GM18502 (cell line): Measurements from ENCODE around the gene PLXND1.
"Not testable (repeated sequence)": the region's sequence is repeated elsewhere in the genome, so short reads cannot be mapped to it uniquely, and the experiment has no call there.

Experiments
- ATAC-seq: cut with Tn5 transposase; IDR thresholded peaks from one replicate; pipeline ENCODE4 v1.9.1; 2021; ENCODE audit warnings: mild to moderate bottlenecking; ENCODE audit not compliant: unreplicated experiment, poor library complexity

The PLXND1 gene, protein sequence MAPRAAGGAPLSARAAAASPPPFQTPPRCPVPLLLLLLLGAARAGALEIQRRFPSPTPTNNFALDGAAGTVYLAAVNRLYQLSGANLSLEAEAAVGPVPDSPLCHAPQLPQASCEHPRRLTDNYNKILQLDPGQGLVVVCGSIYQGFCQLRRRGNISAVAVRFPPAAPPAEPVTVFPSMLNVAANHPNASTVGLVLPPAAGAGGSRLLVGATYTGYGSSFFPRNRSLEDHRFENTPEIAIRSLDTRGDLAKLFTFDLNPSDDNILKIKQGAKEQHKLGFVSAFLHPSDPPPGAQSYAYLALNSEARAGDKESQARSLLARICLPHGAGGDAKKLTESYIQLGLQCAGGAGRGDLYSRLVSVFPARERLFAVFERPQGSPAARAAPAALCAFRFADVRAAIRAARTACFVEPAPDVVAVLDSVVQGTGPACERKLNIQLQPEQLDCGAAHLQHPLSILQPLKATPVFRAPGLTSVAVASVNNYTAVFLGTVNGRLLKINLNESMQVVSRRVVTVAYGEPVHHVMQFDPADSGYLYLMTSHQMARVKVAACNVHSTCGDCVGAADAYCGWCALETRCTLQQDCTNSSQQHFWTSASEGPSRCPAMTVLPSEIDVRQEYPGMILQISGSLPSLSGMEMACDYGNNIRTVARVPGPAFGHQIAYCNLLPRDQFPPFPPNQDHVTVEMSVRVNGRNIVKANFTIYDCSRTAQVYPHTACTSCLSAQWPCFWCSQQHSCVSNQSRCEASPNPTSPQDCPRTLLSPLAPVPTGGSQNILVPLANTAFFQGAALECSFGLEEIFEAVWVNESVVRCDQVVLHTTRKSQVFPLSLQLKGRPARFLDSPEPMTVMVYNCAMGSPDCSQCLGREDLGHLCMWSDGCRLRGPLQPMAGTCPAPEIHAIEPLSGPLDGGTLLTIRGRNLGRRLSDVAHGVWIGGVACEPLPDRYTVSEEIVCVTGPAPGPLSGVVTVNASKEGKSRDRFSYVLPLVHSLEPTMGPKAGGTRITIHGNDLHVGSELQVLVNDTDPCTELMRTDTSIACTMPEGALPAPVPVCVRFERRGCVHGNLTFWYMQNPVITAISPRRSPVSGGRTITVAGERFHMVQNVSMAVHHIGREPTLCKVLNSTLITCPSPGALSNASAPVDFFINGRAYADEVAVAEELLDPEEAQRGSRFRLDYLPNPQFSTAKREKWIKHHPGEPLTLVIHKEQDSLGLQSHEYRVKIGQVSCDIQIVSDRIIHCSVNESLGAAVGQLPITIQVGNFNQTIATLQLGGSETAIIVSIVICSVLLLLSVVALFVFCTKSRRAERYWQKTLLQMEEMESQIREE (N-terminal part only)

DNA sequence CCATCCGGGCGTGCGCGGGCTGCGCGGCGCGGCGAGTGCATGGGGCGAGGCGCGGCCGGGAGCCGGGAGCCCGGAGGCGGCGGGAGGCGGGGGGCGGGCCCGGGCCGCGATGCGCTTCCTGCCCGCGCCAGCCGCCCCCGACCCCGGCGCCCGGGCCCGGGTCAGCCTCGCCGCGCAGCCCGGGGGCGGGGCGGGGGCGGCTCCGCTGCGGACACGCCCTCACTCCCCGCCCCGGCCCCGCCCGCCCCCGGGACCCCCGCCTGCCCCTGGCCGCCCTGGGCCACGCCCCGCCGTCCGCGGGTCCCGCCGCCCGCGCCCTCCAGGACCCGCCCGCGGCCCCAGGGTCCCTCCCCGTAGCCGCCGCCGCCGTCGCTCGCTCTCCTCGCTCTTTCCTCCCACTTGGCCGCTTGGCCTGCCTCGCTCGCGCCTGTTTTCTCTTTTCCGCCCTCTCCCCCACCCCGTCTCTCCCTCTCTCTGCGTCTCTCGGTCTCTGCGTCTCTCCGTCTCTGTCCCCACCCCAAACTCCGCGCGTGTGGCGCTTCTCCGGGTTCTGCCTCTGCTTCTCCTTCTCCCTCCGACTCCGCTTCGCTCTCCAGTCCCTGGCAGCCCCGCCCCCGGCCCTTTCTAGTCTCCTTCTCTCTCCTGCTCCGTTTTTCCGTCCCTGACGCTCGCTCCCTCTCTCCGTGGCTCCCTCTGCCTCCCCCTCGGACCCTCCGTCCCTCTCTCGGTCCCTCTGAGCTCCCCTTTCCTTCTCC is at the start of gene PLXND1:
Gene PLXND1 (minus strand): TSS at position 41 of the 755 bp plus-strand sequence. CDS start 37 bp downstream, at position 4.
- no peak for ATAC-seq

DNA sequence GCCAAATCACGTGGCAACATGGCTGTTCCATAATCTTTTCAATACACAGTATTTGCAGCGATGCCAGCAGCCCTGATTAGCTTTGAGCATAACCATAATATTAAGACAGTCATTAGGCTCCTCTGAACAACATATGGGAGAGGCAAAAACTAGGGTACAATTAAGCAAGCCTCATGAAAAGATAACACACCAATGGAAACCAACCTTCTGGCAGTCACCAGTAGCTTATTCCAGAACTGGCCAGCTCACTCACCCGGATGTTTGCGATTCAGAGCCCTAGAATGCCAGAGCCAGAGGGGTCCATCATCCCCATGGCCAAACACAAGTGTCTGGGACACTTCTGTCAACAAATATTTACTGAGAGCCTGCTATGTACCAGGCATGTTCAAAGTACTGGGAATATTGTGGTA is 48.8 kb upstream of the PLXND1 start:
- ATAC-seq: no peak

DNA sequence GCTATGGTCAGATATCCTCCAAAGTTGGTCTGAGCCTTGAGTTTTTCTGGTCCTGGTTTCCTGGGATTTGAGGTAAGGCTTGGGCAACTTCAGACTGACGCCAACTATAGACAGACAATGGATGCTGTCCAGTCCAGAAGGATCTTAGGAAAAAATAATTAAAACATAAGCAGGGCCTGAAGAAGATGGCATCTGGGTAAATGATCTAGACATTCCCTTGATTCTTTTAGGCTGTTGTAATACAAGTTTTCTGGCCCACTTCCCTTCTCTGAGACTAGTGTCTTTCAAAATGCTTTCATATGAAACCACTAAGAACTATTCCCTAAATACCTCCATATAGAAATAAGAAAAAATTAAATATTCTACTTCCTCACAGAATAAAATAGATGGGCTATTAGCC is 47.7 kb upstream of the PLXND1 start:
- no peak for ATAC-seq

DNA sequence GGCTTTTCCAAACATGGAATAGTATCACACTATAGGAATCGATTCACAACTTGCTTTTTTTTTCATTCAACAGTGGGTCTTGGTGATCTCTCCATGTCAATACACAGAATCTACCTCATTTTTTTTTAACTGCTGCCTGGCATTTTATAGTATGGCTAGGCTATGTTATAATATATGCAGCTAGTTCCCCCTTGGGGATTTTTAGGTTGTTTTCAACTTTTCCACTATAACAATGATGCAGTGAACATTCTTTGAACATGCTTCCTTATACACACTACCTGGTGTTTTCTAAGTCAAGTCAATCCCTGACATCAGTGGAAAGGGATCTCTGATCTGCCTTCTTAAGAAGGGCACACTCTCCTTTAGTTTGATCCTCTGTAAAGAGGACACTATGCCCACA is 46.5 kb upstream of the PLXND1 start:
- ATAC-seq: no peak

DNA sequence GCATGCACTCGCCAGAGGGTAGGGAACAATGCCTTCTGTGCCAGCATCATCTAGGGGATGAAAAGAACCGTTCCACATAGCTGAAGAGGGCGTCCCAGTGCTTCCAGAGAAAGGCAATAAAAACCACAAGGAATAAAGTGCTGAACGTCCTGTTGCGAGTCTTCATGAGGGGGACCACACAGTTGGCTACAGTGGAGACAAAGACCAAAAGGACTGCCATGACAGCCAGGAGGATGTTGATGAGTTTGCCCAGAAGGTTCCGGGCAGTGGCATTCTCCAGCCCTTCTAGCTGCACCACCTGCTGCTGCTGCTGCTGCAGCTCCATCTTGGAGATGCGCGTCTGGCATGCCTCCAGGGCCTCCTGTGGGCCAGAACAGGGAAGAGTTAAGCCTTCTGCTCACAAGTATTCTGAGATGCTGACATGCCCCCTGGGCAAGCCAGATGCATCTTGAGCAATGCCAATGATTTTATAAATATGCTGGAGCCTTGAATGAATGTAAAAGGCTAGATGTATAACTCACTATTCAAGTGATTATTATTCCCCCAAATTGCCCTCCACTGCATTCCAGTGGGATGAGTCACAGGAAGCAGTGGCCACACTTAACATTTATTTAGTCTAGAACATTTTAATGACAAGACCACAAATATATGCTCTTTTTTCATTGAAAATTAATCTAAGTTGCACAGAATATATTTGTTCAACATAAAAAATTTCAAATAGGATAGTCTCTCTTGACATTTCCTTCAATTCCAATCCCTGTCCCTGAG is 45.1 kb upstream of the PLXND1 start:
- no peak for ATAC-seq

DNA sequence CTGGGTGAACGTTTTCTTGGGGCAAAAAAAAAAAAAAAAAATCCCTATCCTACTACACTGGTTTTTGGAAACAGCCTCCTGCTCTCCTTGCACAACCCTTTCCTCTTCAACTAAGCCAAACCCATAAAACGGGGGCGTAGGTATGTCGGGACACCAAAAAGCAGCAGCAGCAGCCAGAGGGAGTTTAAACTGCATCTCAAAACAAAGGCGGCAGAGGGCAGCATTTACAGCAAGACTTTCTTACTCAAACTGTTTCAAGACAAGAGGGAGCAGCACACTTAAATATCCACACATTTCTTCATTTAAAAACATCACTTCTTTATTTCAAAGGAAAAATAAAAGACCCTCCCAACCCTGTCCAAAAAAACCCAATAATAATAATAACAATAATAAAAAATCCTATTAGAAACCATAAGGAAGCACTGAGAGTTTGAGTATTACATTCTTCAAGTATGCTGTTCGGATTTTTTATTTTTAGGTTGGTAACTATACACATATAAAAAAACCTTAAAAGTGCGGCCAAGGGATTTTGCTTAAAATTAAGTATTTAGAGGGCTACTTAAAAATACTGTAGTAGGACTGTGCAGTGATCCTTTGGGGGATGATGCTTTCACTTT is 43.9 kb upstream of the PLXND1 start:
- ATAC-seq: no peak

DNA sequence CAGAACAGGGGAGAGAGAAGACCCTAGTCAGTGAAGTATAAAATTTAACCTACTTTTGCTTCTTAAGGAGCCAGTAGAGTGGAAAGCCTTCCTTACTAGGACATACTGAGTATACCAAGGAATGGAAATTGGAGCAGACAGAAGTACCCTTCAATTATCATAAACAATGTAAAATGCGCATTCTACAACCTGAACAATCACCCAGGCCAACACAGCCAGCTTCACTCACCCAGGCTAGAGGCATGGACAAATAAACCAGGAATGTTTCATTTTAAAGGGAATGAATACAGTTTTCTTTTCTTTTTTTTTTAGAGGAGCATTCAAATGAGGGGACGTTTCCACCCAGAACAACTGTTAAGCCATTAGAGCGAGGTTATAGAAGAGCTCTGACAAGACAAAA is 41.9 kb upstream of the PLXND1 start:
- no peak for ATAC-seq

DNA sequence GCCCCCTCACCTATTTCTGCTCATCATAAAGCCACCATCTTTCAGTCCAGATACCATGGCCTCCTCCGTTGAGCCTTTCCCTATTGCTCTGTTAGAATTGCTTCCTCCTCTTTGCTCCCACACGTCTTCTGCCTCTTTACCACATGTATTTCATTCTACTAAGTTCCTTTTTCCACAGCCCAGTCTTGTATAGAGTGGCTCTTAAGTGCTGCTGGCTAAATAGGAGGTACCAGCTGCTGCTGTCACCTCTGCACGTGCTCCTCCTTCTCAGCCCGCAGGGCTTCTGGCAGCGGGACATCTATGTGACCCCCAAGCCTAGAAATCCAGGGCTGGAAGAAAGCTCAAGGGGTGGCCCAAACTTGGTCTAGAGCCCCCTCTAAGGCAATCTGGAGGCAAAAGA is 38.8 kb upstream of the PLXND1 start:
- ATAC-seq: no peak

DNA sequence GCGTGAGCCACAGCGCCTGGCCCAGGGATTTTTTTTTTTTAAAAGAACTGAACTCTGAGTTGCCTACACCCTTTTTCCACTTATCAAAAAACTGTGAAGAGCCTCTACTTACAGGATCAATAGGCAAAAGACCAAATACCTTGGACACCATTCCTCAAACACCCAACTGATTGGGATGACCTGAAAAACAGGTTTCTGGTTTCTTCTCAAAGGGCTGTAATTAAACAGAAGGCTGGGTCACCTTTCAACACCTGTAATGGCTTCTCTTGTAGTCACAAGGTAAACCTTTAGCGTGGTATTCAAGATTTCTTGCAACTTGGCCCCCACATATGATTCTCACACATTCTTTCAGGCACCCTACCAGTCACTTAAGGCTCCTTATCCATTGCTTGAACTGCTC is 38.4 kb upstream of the PLXND1 start:
- no peak for ATAC-seq

DNA sequence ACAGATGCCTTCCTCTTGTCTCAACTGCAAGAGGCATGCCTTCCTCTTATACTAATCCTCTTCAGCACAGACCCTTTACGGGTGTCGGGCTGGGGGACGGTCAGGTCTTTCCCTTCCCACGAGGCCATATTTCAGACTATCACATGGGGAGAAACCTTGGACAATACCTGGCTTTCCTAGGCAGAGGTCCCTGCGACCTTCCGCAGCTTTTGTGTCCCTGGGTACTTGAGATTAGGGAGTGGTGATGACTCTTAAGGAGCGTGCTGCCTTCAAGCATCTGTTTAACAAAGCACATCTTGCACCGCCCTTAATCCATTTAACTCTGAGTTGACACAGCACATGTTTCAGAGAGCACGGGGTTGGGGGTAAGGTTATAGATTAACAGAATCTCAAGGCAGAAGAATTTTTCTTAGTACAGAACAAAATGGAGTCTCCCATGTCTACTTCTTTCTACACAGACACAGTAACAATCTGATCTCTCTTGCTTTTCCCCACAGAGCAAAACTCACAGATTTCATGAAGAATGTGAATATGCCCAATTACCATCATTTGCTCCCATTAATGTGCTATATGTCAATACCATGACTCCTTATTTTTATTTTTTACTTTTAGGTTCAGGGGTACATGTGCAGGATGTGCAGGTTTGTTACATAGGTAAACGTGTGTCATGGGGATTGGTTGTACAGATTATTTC is 35.2 kb upstream of the PLXND1 start:
- ATAC-seq: not testable (repeated sequence)

DNA sequence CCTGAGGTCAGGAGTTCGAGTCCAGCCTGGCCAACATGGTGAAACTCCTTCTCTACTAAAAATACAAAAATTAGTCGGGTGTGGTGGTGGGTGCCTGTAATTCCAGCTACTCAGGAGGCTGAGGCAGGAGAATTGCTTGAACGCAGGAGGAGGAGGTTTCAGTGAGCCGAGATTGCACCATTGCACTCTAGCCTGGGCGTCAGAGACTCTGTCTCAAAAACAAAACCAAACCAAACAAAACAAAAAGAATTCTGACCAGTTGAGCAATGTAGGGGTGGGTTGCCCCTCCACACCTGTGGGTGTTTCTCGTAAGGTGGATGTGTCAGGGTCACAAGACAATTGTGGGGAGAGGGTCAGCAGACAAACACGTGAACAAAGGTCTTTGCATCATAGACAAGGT is 34.5 kb upstream of the PLXND1 start:
- not testable (repeated sequence) for ATAC-seq

DNA sequence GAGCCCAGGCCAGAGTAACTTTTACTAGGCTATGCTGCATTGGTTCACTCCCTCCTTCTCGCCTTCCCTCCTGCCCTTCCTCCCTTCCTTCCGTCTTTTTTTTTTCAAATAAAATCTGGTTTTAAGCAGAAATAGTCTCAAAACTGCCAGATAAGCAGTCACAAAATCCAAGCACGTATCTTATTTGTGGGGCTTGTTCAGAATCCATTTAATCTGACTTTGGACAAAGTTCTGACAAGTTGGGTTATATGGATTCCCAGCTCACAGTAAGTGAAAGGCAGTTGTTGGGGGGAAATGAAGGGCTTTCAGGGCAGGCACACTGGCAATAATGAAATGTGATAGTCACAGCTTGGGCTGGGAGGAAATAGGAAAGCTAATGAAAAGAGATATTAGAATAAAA is 32.0 kb upstream of the PLXND1 start:
- ATAC-seq: no peak

DNA sequence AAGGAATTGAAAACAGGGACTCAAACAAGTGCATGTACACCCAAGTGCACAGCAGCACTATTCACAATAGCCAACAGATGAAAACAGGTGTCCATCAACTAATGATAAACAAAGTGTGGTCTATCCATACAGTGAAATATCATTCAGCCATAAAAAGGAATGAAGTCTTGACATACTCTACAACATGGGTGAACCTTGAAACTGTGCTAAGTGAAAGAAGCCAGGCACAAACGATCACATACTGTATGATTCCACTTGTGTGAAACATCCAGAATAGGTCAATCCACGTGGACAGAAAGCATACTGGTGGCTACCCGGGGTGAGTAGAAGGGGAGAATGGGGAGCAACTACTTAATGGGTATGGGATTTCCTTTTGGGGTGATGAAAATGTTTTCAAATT is 29.6 kb upstream of the PLXND1 start:
- ATAC-seq: no peak

DNA sequence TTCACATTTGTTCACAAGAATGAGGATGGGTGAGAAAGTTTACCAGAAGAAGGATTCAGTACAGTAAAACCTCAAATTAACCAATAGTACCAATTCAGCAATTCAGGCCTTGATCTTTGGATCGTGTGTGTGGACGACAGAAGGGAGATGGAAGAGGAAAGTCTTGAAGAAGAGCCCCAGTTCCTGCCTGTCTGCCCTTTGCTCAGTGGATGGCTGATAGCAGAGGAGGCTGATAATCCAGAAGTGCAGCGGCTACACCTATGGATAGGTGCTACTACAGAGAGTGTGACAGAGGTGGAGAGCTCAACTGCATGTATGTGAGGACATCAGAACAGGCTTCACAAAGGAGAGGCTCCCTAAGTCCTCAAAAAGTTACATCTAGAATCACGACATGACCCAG is 29.2 kb upstream of the PLXND1 start:
- no peak for ATAC-seq

DNA sequence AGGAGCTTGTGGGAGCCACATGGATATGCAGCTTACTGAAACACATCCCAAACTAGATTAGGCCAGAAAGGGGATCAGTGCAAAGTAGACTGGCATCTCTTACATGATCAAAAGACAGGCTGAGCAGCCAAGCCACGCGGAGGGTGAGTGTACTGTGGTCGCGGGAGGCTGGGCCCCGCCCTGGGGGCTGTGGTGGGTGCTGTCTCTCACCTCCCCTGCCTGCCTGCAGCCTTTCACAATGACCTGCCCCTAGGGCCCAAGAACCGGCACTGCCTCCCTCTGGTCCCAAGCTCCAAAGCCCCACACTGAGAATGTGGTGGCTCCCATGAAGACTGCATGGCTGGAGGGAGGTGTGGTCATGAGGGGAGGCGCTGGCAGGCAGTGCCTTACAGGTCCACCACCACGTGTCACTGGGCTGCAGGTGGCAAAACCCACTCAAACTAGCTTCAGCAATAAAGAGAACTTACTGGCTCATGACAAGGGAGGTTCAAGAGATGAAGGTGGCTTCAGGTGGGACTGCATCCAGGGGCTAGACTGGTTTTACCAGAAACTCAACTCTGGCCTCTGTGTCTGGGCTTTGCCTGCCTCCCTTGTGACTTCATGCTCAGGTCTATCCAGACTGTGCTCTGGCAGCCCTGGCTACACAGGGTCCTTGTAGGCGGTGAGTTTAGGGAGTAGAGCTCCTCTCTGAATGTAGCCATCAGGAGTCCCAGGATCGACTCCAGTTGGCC is 27.4 kb upstream of the PLXND1 start:
- no peak for ATAC-seq

DNA sequence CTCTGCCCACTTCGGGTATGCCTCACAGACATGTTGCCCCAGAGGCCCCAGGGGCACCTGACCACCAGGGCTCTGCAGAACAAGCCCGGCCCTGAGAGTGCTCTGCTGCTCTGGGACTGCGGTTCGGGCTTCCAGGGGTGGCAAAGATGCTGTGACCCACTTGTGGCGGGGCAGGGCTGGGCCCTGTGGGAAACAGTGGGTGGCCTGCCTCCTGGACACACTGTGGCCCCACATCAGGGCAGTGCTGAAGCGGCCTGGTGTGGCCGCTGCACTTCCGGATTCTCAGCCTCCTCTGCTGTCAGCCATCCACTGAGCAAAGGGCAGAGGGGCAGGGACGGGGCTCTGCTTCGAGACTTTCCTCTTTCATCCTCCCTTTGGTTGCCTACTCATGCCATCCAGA is 26.5 kb upstream of the PLXND1 start:
- ATAC-seq: no peak

DNA sequence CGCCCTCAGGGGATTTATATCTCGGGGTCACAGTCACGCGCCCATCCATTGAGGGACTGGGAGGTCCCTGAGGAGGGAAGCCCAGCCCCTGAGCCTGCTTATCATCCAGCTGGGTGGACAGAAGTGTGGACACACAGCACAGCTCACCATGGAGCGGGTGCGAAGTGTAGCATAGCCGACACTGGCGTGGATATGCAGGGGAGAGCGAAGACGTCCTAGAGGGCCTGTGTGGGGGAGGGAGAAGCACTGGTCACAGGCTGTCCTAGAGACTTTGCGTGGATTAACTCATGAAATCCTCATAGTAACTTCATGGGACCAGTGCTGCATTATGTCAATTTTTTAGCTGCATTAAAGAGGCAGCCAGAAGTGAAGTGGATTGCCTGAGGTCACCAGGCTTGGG is 26.1 kb upstream of the PLXND1 start:
- ATAC-seq: no peak
